Caco-2 (cell line): Measurements from ENCODE around the gene NFIL3. TPM values are rescaled to one million over a fixed set of nuclear protein-coding genes. Genes with fewer than 3 reads are reported as not detected.
"Not testable (repeated sequence)": the region's sequence is repeated elsewhere in the genome, so short reads cannot be mapped to it uniquely, and the experiment has no call there.

Experiments used
- BruUV-seq: library from RNA; stranded (reverse); fragments of 400-500 nt; replicated peaks from 2 replicates; lab custom pipeline; 2021; lab: Mats Ljungman, UMichigan
- CTCF ChIA-PET: fragments of 300-600 bp; sonication (Branson Sonifier 250); formaldehyde crosslinking; loops from one replicate; lab custom pipeline; 2022; ENCODE audit warnings: antibody characterized with exemption; lab: Charles Lee
- POLR2A ChIA-PET: fragments of 300-600 bp; sonication (Branson Sonifier 250); formaldehyde crosslinking; loops from one replicate; lab custom pipeline; 2022; ENCODE audit warnings: antibody characterized with exemption; lab: Charles Lee
- DNase-seq, 2 experiments: peaks; one replicate each; pipeline versions ENCODE4 v3.0.0 to v3.0.0-alpha.2; 2020 to 2022
- H3K27me3 ChIP-seq: replicated peaks from 2 replicates; pipeline ENCODE4 v1.6.0; 2011; ENCODE audit warnings: low read length; ENCODE audit not compliant: control insufficient read depth, insufficient read depth
- H3K36me3 ChIP-seq: 2 replicates; pipeline ENCODE4 v1.5.1; 2011; ENCODE audit warnings: low read length; ENCODE audit not compliant: control insufficient read depth, insufficient read depth
- H3K4me1 ChIP-seq: fragments of 250-450 bp; sonication (Bioruptor Pico); 2 replicates; pipeline ENCODE4 v1.5.1; 2020; ENCODE audit warnings: mild to moderate bottlenecking
- H3K4me3 ChIP-seq: 2 replicates; pipeline ENCODE4 v1.5.1; 2011; ENCODE audit warnings: low read depth, mild to moderate bottlenecking, control low read depth, low read length
- H3K9me3 ChIP-seq: fragments of 250-450 bp; sonication (Bioruptor Pico); 2 replicates; pipeline ENCODE4 v1.5.1; 2020; ENCODE audit warnings: mild to moderate bottlenecking, moderate library complexity
- H3K27ac Mint-ChIP-seq: one replicate; pipeline ENCODE4 v1.8.0; 2022; ENCODE audit warnings: mixed read lengths; ENCODE audit not compliant: unreplicated experiment
- H3K27me3 Mint-ChIP-seq: one replicate; pipeline ENCODE4 v1.8.0; 2022; ENCODE audit warnings: mixed read lengths; ENCODE audit not compliant: insufficient read depth, unreplicated experiment
- H3K36me3 Mint-ChIP-seq: one replicate; pipeline ENCODE4 v1.8.0; 2022; ENCODE audit warnings: mild to moderate bottlenecking, mixed read lengths; ENCODE audit not compliant: insufficient read depth, unreplicated experiment
- H3K4me1 Mint-ChIP-seq: one replicate; pipeline ENCODE4 v1.8.0; 2022; ENCODE audit warnings: low read depth, mixed read lengths; ENCODE audit not compliant: unreplicated experiment
- H3K4me3 Mint-ChIP-seq: one replicate; pipeline ENCODE4 v1.8.0; 2022; ENCODE audit warnings: mild to moderate bottlenecking, moderate library complexity, mixed read lengths; ENCODE audit not compliant: unreplicated experiment
- H3K9me3 Mint-ChIP-seq: one replicate; pipeline ENCODE4 v1.8.0; 2022; ENCODE audit warnings: mixed read lengths; ENCODE audit not compliant: unreplicated experiment
- intact Hi-C: fragments of 100-400 bp; cut with micrococcal nuclease; formaldehyde crosslinking; loops from one replicate; pipeline ENCODE4 v1.10.0; 2022; ENCODE audit not compliant: unreplicated experiment
- total RNA-seq: library from RNA; stranded (reverse); gene quantifications from 2 replicates; pipeline ENCODE4 v1.2.3, GENCODE V29; 2022
- TF ChIP-seq, protein P1 (sequence below), 2 experiments: fragments of 200-600 bp in 1 of 2; IDR thresholded peaks; 1 replicate in 1 of 2; 2 replicates in 1 of 2; pipeline versions ENCODE4 v1.5.1 to v1.8.0; 2011 to 2022; ENCODE audit warnings: antibody characterized with exemption in 1 of 2, control low read depth in 1 of 2, inconsistent platforms in 1 of 2, low read depth in 1 of 2, low read length in 1 of 2, mild to moderate bottlenecking in 1 of 2, moderate library complexity in 1 of 2; ENCODE audit not compliant: insufficient read depth in 1 of 2, severe bottlenecking in 1 of 2, unreplicated experiment in 1 of 2

Gene NFIL3
- total RNA-seq, 1 experiment from 2014 or later, result 13.5 TPM

- ChIA-PET CTCF (no interaction called here), POLR2A (no interaction called here)
- TF ChIP-seq, protein P1, sequence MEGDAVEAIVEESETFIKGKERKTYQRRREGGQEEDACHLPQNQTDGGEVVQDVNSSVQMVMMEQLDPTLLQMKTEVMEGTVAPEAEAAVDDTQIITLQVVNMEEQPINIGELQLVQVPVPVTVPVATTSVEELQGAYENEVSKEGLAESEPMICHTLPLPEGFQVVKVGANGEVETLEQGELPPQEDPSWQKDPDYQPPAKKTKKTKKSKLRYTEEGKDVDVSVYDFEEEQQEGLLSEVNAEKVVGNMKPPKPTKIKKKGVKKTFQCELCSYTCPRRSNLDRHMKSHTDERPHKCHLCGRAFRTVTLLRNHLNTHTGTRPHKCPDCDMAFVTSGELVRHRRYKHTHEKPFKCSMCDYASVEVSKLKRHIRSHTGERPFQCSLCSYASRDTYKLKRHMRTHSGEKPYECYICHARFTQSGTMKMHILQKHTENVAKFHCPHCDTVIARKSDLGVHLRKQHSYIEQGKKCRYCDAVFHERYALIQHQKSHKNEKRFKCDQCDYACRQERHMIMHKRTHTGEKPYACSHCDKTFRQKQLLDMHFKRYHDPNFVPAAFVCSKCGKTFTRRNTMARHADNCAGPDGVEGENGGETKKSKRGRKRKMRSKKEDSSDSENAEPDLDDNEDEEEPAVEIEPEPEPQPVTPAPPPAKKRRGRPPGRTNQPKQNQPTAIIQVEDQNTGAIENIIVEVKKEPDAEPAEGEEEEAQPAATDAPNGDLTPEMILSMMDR (IDR thresholded peaks at IDR 0.05; ENCODE audit: insufficient read depth in 1 of 2, low read depth in 1 of 2, low read length in 1 of 2, severe bottlenecking in 1 of 2, unreplicated experiment in 1 of 2), result no peak
- Mint-ChIP-seq H3K27ac (no peak overlapping the region), H3K36me3 (no peaks in the 10 kb centered on the region), H3K27me3 (no peaks in the 10 kb centered on the region), H3K4me1 (no peaks in the 10 kb centered on the region), H3K4me3 (no peak overlapping the region), H3K9me3 (no peaks in the 10 kb centered on the region)
- intact Hi-C loops, result no loop called here
- no TSS peak for BruUV-seq
- Histone ChIP-seq H3K9me3 (no peaks in the 10 kb centered on the region), H3K36me3 (no peaks in the 10 kb centered on the region), H3K4me3 (no peak overlapping the region), H3K27me3 (no peaks in the 10 kb centered on the region), H3K4me1 (peaks cover 9% of the 10 kb centered on the region; the same call in 1 of the 2 replicates)
- no peak for DNase-seq
Measured at GRCh38 chr9:91391412-91391811, 32.2 kb downstream of the NFIL3 start.

GRCh38 chr9:91389686-91390085 is 33.9 kb downstream of the NFIL3 start:
- H3K9me3 Mint-ChIP-seq, DNase-seq, H3K4me3 Mint-ChIP-seq, H3K27me3 ChIP-seq, BruUV-seq, H3K36me3 ChIP-seq, H3K9me3 ChIP-seq, H3K4me1 ChIP-seq, H3K36me3 Mint-ChIP-seq, intact Hi-C loops, H3K27ac Mint-ChIP-seq, H3K27me3 Mint-ChIP-seq, H3K4me3 ChIP-seq, CTCF ChIA-PET, POLR2A ChIA-PET, H3K4me1 Mint-ChIP-seq: not testable (repeated sequence)

- intact Hi-C loops, result no loop called here
- H3K4me3 ChIP-seq, result no peak overlapping the region
- ChIA-PET POLR2A (no interaction called here), CTCF (no interaction called here)
- H3K4me1 Mint-ChIP-seq, result no peaks in the 10 kb centered on the region
- no peaks in the 10 kb centered on the region for H3K4me1 ChIP-seq
- no peaks in the 10 kb centered on the region for H3K36me3 Mint-ChIP-seq
- no peaks in the 10 kb centered on the region for H3K27me3 ChIP-seq
- no peaks in the 10 kb centered on the region for H3K9me3 Mint-ChIP-seq
- H3K9me3 ChIP-seq, result no peaks in the 10 kb centered on the region
- no peak overlapping the region for H3K27ac Mint-ChIP-seq
- TF ChIP-seq, protein P1 (IDR thresholded peaks at IDR 0.05; ENCODE audit: insufficient read depth in 1 of 2, low read depth in 1 of 2, low read length in 1 of 2, severe bottlenecking in 1 of 2, unreplicated experiment in 1 of 2), result no peak
- no peak for DNase-seq
- H3K36me3 ChIP-seq, result no peaks in the 10 kb centered on the region
- H3K27me3 Mint-ChIP-seq, result no peaks in the 10 kb centered on the region
- no TSS peak for BruUV-seq
- no peak overlapping the region for H3K4me3 Mint-ChIP-seq
Measured at GRCh38 chr9:91386765-91387164, 36.9 kb downstream of the NFIL3 start.

- Mint-ChIP-seq H3K9me3 (no peaks in the 10 kb centered on the region), H3K4me3 (no peak overlapping the region), H3K36me3 (no peaks in the 10 kb centered on the region), H3K4me1 (no peaks in the 10 kb centered on the region), H3K27ac (no peak overlapping the region), H3K27me3 (no peaks in the 10 kb centered on the region)
- POLR2A ChIA-PET, result no interaction called here
- no TSS peak for BruUV-seq
- no peaks in the 10 kb centered on the region for H3K4me1 ChIP-seq
- H3K9me3 ChIP-seq, result no peaks in the 10 kb centered on the region
- H3K4me3 ChIP-seq, result no peak overlapping the region
- intact Hi-C loops, result no loop called here
- no peaks in the 10 kb centered on the region for H3K36me3 ChIP-seq
- H3K27me3 ChIP-seq, result no peaks in the 10 kb centered on the region
- TF ChIP-seq, protein P1 (IDR thresholded peaks at IDR 0.05; ENCODE audit: insufficient read depth in 1 of 2, low read depth in 1 of 2, low read length in 1 of 2, severe bottlenecking in 1 of 2, unreplicated experiment in 1 of 2), result no peak
- no peak for DNase-seq
- CTCF ChIA-PET, result no interaction called here
Measured at GRCh38 chr9:91384954-91385353, 38.7 kb downstream of the NFIL3 start.
